PFSK-1 (cell line): ENCODE data around the gene UBD. TPM values are rescaled to one million over a fixed set of nuclear protein-coding genes. Genes with fewer than 3 reads are reported as not detected.

ENCODE experiments used
- FOXP2 ChIP-seq: optimal IDR thresholded peaks from 2 replicates; pipeline ENCODE3; 2011; ENCODE audit warnings: borderline replicate concordance, control low read depth, inconsistent platforms; ENCODE audit not compliant: insufficient read depth; ENCODE audit errors: extremely low read length, extremely low read depth
- POLR2AphosphoS5 ChIP-seq: IDR thresholded peaks from 2 replicates; pipeline ENCODE4 v1.6.1; 2012; ENCODE audit warnings: low read depth, mild to moderate bottlenecking, control low read depth, low read length, moderate library complexity
- REST ChIP-seq, 2 experiments: IDR thresholded peaks; 2 replicates each; pipeline versions ENCODE4 v1.6.1 to v1.8.0; 2011 to 2012; ENCODE audit warnings: low read depth in 2 of 2, low read length in 2 of 2, control low read depth in 1 of 2, inconsistent platforms in 1 of 2, mild to moderate bottlenecking in 1 of 2, moderate library complexity in 1 of 2; ENCODE audit not compliant: insufficient read depth in 1 of 2
- SIN3A ChIP-seq: IDR thresholded peaks from 2 replicates; pipeline ENCODE4 v1.6.1; 2012; ENCODE audit warnings: mild to moderate bottlenecking, low read length, moderate library complexity, borderline replicate concordance; ENCODE audit not compliant: insufficient read depth
- TAF1 ChIP-seq: IDR thresholded peaks from 2 replicates; pipeline ENCODE4 v1.6.1; 2012; ENCODE audit warnings: low read length, control low read depth, borderline replicate concordance; ENCODE audit not compliant: insufficient read depth
- polyA plus RNA-seq: library from polyadenylated mRNA; unstranded; fragments of >200 nt; gene quantifications from one replicate; pipeline ENCODE4 v1.2.1, GENCODE V29; 2012; ENCODE audit warnings: low read depth, missing spikeins; ENCODE audit not compliant: insufficient read length

Gene UBD
- not detected for polyA plus RNA-seq

DNA sequence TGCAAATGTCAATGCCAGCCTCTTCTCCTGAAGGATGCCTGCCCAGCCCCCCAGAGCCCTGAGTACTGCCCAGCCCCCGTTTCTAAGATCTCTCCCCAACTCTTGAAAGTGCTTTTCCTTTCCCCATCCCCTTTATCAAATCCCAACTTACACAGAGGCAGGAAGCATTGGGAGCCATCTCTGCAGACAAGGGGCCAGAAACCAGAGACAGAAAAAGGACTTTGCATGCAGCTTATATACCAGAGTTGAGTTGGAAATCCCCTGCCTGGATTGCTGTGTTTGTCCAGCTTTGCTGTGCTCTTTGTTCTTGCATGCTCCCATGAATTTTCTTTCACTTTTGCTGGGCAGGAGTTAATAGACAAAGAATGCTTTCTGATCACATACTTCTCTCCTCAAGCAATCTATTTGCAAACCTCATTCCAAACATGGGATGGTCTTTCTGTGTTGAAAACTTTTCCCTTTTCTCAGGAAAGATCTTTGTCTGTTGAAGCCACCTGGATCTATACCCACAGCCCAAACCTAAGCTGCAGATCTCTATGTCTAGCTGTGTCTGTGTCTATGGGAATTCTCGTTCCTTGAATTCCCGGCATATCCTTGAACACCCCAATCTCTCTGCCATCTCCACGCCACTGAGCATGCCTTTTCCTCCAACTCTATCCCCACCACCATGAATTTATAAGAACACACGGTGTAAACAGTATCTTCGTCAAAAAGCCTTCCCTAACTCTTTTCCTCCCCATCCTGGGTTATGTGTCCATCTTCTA is at the start of gene UBD:
UBD (minus strand) TSS at position 209 of the 764 bp plus-strand sequence; CDS start at position 178, 31 bp downstream.
- no peak for TF ChIP-seq POLR2AphosphoS5

DNA sequence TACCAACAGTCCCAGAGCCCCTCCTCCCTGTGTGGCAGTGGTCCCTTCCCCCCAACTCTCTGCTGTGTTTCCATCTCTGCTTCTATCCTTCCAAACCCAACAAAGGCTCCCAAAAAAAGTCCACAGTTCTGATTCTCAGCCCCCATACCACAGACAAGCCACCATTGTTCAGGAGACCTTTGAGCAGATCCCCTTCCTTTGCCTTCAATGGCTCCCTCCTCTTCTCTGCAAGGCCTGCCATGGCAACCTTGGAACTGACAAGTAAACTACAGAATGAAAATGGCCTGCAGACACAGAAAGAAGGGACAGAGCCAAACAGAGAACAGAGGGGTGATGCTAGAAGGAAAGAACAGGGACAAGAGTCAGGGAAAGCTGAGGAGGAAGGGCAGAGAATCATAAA is 48.6 kb upstream of the UBD start:
- TF ChIP-seq REST (IDR thresholded peaks at IDR 0.05; ENCODE audit: insufficient read depth in 1 of 2, low read depth in 2 of 2, low read length in 2 of 2), result no peak
- no peak for TF ChIP-seq TAF1
- no peak for TF ChIP-seq FOXP2
- TF ChIP-seq POLR2AphosphoS5, result no peak
- no peak for TF ChIP-seq SIN3A

DNA sequence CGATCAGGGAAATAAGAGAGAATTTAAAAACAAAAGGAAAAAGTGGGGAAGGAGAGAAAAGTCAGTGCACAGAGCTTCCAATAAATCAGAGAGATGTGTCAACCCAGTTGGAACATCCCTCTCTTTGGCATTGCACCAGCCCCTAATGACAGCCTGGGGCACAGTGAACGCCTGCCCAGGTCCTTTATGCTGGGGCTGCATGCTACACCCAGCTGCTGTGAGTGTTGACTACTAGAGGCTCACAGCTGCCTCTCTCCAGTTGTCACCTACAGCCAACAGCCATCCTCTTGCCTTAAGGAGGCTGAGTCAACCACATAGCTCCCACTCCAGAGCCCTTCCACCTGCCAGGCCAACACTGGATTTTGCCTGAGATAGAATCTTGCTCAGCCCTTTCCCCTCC is 44.4 kb upstream of the UBD start:
- TF ChIP-seq REST (IDR thresholded peaks at IDR 0.05; ENCODE audit: insufficient read depth in 1 of 2, low read depth in 2 of 2, low read length in 2 of 2), result no peak
- TF ChIP-seq FOXP2, result no peak
- TF ChIP-seq TAF1, result no peak
- TF ChIP-seq SIN3A, result no peak
- TF ChIP-seq POLR2AphosphoS5, result no peak

GRCh38 chr6:29603456-29603855 is 43.9 kb upstream of the UBD start:
- TF ChIP-seq FOXP2 (no peak), POLR2AphosphoS5 (no peak), SIN3A (no peak), TAF1 (no peak), REST (IDR thresholded peaks at IDR 0.05; ENCODE audit: insufficient read depth in 1 of 2, low read depth in 2 of 2, low read length in 2 of 2) (no peak)

- no peak for TF ChIP-seq FOXP2
- no peak for TF ChIP-seq TAF1
- TF ChIP-seq REST (IDR thresholded peaks at IDR 0.05; ENCODE audit: insufficient read depth in 1 of 2, low read depth in 2 of 2, low read length in 2 of 2), result no peak
- TF ChIP-seq SIN3A, result no peak
- TF ChIP-seq POLR2AphosphoS5, result no peak
These were observed 43.2 kb upstream of the UBD start for GRCh38 chr6:29602564-29603361.
